Glutamatergic neuron (in vitro differentiated cells): ENCODE measurements around the gene AUTS2. TPM values are rescaled to one million over a fixed set of nuclear protein-coding genes. Genes with fewer than 3 reads are reported as not detected.

Source experiments
- DNase-seq: peaks from one replicate; pipeline ENCODE4 v3.0.0; 2022
- H3K27ac Mint-ChIP-seq: one replicate; pipeline ENCODE4 v1.8.0; 2020; ENCODE audit warnings: mild to moderate bottlenecking, mixed read lengths, inconsistent platforms; ENCODE audit not compliant: unreplicated experiment
- H3K27me3 Mint-ChIP-seq: one replicate; pipeline ENCODE4 v1.8.0; 2020; ENCODE audit warnings: mild to moderate bottlenecking, moderate library complexity, mixed read lengths, inconsistent platforms; ENCODE audit not compliant: unreplicated experiment
- H3K36me3 Mint-ChIP-seq: one replicate; pipeline ENCODE4 v1.8.0; 2020; ENCODE audit warnings: mild to moderate bottlenecking, mixed read lengths, inconsistent platforms; ENCODE audit not compliant: unreplicated experiment
- H3K4me1 Mint-ChIP-seq: one replicate; pipeline ENCODE4 v1.8.0; 2020; ENCODE audit warnings: mild to moderate bottlenecking, low read depth, mixed read lengths, inconsistent platforms; ENCODE audit not compliant: unreplicated experiment
- H3K4me3 Mint-ChIP-seq: one replicate; pipeline ENCODE4 v1.8.0; 2020; ENCODE audit warnings: mild to moderate bottlenecking, mixed read lengths, inconsistent platforms; ENCODE audit not compliant: unreplicated experiment
- H3K9me3 Mint-ChIP-seq: one replicate; pipeline ENCODE4 v1.8.0; 2020; ENCODE audit warnings: mild to moderate bottlenecking, moderate library complexity, mixed read lengths, inconsistent platforms; ENCODE audit not compliant: unreplicated experiment
- total RNA-seq: library from RNA; stranded (reverse); fragmentation: NEBNext Ultra II Directional; extraction: Animal tissue kit (Norgen Biotek cat#: 25700); gene quantifications from one replicate; pipeline ENCODE4 v1.2.1, GENCODE V29; 2021; ENCODE audit not compliant: unreplicated experiment
- TF ChIP-seq, protein P1 (sequence below): fragments of 200-600 bp; sonication (generic); IDR thresholded peaks from one replicate; pipeline ENCODE4 v1.5.0; 2021; ENCODE audit not compliant: partially characterized antibody, unreplicated experiment

The AUTS2 gene
- total RNA-seq, 1 donor from 2014 or later: 300 TPM

DNA sequence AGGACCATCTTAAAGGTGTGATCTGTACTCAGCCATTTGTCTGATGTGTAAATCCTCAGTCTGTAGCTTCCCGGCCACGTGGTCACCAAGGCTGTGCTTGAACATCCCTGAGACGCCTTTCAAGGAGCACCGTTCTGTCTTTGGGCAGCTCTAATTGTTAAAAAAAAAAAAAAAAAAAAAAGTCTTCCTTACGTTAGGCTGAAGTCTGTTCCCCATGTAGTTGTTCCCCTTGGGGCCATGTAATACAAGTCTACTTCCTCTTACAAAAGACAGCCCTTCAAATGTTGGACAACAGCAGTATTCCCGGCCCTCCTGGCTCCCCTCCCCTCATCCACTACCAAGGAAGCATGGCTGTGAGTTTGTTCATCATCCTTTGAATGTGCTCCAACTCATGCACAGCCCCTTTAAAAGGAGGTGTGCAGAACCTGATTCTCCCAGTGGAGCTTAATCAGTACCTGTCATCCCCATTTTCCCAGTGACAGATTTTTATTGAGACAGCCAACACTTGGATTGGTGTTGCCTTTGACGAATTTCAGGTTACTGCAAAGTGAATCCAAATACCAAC is 1141.5 kb downstream of the AUTS2 start:
- Mint-ChIP-seq H3K27me3 (peaks cover 15% of the 10 kb centered on the region), H3K27ac (no peak overlapping the region), H3K4me3 (no peak overlapping the region), H3K36me3 (no peaks in the 10 kb centered on the region), H3K9me3 (peaks cover 9% of the 10 kb centered on the region), H3K4me1 (peaks cover 66% of the 10 kb centered on the region)
- no peak for DNase-seq
- TF ChIP-seq, protein P1, sequence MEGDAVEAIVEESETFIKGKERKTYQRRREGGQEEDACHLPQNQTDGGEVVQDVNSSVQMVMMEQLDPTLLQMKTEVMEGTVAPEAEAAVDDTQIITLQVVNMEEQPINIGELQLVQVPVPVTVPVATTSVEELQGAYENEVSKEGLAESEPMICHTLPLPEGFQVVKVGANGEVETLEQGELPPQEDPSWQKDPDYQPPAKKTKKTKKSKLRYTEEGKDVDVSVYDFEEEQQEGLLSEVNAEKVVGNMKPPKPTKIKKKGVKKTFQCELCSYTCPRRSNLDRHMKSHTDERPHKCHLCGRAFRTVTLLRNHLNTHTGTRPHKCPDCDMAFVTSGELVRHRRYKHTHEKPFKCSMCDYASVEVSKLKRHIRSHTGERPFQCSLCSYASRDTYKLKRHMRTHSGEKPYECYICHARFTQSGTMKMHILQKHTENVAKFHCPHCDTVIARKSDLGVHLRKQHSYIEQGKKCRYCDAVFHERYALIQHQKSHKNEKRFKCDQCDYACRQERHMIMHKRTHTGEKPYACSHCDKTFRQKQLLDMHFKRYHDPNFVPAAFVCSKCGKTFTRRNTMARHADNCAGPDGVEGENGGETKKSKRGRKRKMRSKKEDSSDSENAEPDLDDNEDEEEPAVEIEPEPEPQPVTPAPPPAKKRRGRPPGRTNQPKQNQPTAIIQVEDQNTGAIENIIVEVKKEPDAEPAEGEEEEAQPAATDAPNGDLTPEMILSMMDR: no peak

DNA sequence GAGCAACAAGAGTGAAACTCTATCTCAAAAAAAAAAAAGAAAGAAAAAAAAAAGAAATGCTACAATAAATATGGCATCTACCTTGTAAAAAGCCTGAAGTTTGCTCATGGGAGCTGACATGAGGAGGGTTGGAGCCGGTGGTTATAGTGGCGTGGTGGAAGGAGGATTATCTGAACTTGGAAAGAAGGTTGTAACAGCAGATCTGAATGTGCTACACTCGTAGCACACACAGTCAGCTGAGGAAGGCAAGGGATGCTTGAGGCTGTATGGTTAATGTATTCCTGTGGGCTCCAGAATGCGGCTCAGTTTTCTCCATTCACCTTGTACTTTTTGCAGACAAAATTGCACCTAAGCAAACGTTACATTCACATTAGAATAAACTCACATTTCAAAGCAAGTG is 1143.4 kb downstream of the AUTS2 start:
- Mint-ChIP-seq H3K27me3 (peaks cover 18% of the 10 kb centered on the region), H3K27ac (no peak overlapping the region), H3K9me3 (peaks cover 8% of the 10 kb centered on the region), H3K4me1 (peaks cover 61% of the 10 kb centered on the region), H3K4me3 (no peak overlapping the region), H3K36me3 (no peaks in the 10 kb centered on the region)
- TF ChIP-seq, protein P1: no peak
- no peak for DNase-seq

DNA sequence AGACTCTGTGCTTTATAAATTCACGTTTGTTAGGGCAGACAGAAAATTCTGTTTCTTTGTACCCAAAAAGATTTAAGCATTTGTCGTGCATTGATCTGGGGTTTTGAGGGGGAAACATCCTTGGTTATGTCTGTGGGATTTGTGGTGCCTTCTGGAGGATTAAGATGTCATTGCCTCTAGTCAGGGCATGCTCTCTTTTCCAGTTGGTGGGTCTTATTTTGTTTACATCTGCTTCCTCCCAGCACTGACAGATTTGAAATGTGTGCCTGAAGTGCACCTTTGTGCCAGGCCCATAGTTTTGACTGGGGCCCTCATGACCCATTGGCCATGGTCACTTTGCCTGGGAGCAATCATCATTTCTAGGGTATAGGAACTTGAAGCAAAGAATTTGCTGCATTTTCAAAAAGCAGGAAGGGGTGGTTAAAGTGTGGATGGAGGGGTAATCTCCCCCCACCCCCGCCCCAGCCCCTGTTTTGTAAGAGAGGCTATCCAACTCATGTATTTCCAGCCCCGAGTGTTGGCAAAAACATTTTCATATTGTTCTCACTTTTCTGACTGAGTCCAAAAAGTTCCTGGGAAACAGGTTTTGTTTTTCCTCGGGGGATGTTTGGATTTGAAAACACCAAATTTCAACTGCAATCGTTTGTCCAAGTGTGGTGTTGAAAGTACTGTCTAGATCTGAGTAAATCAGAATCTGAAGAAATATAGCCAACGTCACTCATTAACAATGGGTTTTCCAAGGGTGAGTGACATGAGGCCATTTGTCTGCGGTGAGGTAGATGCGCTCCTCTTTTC is 1145.5 kb downstream of the AUTS2 start:
- peak overlapping the region; percentile 72 for H3K4me3 Mint-ChIP-seq
- H3K27me3 Mint-ChIP-seq: peaks cover 14% of the 10 kb centered on the region
- H3K4me1 Mint-ChIP-seq: peaks cover 46% of the 10 kb centered on the region
- no peak for DNase-seq
- no peaks in the 10 kb centered on the region for H3K36me3 Mint-ChIP-seq
- peaks cover 5% of the 10 kb centered on the region for H3K9me3 Mint-ChIP-seq
- peak overlapping the region; percentile 71 for H3K27ac Mint-ChIP-seq
- TF ChIP-seq, protein P1: no peak

DNA sequence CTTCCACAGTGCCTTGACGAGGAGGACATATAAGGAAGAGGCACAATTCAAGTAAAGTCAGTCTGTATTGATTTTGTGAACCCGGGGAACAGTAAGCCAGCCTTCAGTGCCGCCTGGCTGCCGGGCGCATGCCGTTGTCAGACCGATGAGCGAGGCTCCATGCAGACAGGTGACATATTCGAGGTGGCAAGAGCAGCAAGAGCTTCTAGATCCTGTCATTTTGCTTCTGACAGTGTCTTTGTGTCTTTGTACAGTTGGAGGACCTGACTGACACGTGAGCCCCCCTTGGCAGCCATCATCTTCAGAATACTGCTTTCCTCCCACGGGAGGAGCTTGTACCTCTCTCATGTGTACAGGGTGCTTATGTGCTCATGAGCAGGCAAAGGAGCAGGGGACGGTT is 1146.2 kb downstream of the AUTS2 start:
- DNase-seq: no peak
- H3K9me3 Mint-ChIP-seq: peaks cover 4% of the 10 kb centered on the region
- no peaks in the 10 kb centered on the region for H3K36me3 Mint-ChIP-seq
- TF ChIP-seq, protein P1: no peak
- peak overlapping the region; percentile 72 for H3K4me3 Mint-ChIP-seq
- H3K27me3 Mint-ChIP-seq: peaks cover 12% of the 10 kb centered on the region
- H3K27ac Mint-ChIP-seq: peak overlapping the region; percentile 71
- peaks cover 46% of the 10 kb centered on the region for H3K4me1 Mint-ChIP-seq

DNA sequence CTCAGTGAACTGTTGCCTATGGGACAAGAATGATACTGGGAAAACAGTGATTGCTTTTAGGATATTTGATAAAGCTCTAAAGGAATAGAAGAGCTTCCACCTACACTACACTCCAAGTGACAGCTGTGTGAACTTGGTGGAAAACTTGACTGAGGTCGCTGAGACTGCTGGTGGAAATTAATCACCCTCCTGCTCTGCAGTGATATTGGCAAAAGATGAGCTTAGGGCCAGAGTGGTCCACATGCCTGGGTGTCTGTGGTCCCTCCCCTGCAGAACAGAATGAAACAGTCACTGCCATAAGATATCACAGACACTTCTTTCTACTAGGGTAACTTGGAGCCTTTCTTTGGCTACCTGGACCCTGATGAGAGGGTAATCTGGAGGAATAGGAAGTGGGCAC is 1151.6 kb downstream of the AUTS2 start:
- Mint-ChIP-seq H3K4me3 (peak overlapping the region; percentile 50), H3K36me3 (no peaks in the 10 kb centered on the region), H3K27ac (peak overlapping the region; percentile 44), H3K27me3 (peaks cover 12% of the 10 kb centered on the region), H3K4me1 (peaks cover 46% of the 10 kb centered on the region), H3K9me3 (peaks cover 10% of the 10 kb centered on the region)
- TF ChIP-seq, protein P1: no peak
- no peak for DNase-seq
